Measurements from ENCODE around the gene OTOGL.
"Not testable (repeated sequence)": the region's sequence is repeated elsewhere in the genome, so short reads cannot be mapped to it uniquely, and the experiment has no call there.

The OTOGL gene

GRCh38 chr12:80282226-80282625 is 182.9 kb downstream of the OTOGL start:
- no peak for DNase-seq

GRCh38 chr12:80282761-80283160 is 183.4 kb downstream of the OTOGL start:
- DNase-seq = peak; percentile 21

- no peak for DNase-seq
Observed at GRCh38 chr12:80291108-80291754, 191.9 kb downstream of the OTOGL start.

- no peak for DNase-seq
Observed at GRCh38 chr12:80293347-80293746, 194.0 kb downstream of the OTOGL start.

- DNase-seq = no peak
Observed at GRCh38 chr12:80293759-80294158, 194.4 kb downstream of the OTOGL start.

- DNase-seq = no peak
Observed at GRCh38 chr12:80299219-80299618, 199.9 kb downstream of the OTOGL start.

GRCh38 chr12:80299976-80300375 is 200.6 kb downstream of the OTOGL start:
- DNase-seq = no peak

GRCh38 chr12:80307436-80307835 is 208.1 kb downstream of the OTOGL start:
- DNase-seq = not testable (repeated sequence)

GRCh38 chr12:80313209-80313608 is 213.9 kb downstream of the OTOGL start:
- no peak for DNase-seq

- DNase-seq = peak; percentile 6
Observed at GRCh38 chr12:80314741-80315140, 215.4 kb downstream of the OTOGL start.

GRCh38 chr12:80316222-80316621 is 216.9 kb downstream of the OTOGL start:
- DNase-seq = no peak

GRCh38 chr12:80317307-80317706 is 218.0 kb downstream of the OTOGL start:
- DNase-seq = no peak

GRCh38 chr12:80317899-80318298 is 218.6 kb downstream of the OTOGL start:
- no peak for DNase-seq

- no peak for DNase-seq
Observed at GRCh38 chr12:80320121-80320678, 220.9 kb downstream of the OTOGL start.

GRCh38 chr12:80321653-80322052 is 222.3 kb downstream of the OTOGL start:
- DNase-seq = peak; percentile 25

- DNase-seq = no peak
Observed at GRCh38 chr12:80325167-80325959, 226.0 kb downstream of the OTOGL start.

GRCh38 chr12:80332827-80333226 is 233.5 kb downstream of the OTOGL start:
- DNase-seq = peak; percentile 6

- DNase-seq = peak; percentile 14
Observed at GRCh38 chr12:80352474-80352873, 253.1 kb downstream of the OTOGL start.

GRCh38 chr12:80353254-80353653 is 253.9 kb downstream of the OTOGL start:
- peak; percentile 17 for DNase-seq

- peak; percentile 12 for DNase-seq
Observed at GRCh38 chr12:80356097-80356496, 256.8 kb downstream of the OTOGL start.

GRCh38 chr12:80359703-80360102 is 260.4 kb downstream of the OTOGL start:
- no peak for DNase-seq

GRCh38 chr12:80364056-80364455 is 264.7 kb downstream of the OTOGL start:
- no peak for DNase-seq

- DNase-seq = no peak
Observed at GRCh38 chr12:80373666-80374065, 274.3 kb downstream of the OTOGL start.

- DNase-seq = no peak
Observed at GRCh38 chr12:80374615-80375014, 275.3 kb downstream of the OTOGL start.

Data from fibroblast of upper back skin (primary cell).